Right lobe of liver (tissue), 6 donors: ENCODE data around the gene MRPS18A. TPM values are rescaled to one million over a fixed set of nuclear protein-coding genes. Genes with fewer than 3 reads are reported as not detected.

ENCODE experiments used
- ATAC-seq, 4 donors: fragments of 200-7000 bp; cut with Tn5 transposase; one replicate each; pipeline ENCODE4 v1.9.1; 2020; ENCODE audit warnings: mild to moderate bottlenecking in 4 of 4, moderate library complexity in 4 of 4
- DNase-seq, 3 donors: peaks; one replicate each; pipeline ENCODE4 v3.0.0-alpha.2; 2020
- H3K27ac ChIP-seq, 3 donors: fragments of 200-600 bp; one replicate each; pipeline ENCODE4 v1.8.0; 2022
- H3K27me3 ChIP-seq, 2 donors: fragments of 200-600 bp; one replicate each; pipeline ENCODE4 v1.8.0; 2022
- H3K36me3 ChIP-seq, 4 donors: fragments of 200-600 bp; sonication (generic) in 1 of 4; one replicate each; pipeline versions ENCODE4 v1.5.1 to v1.8.0; 2017 to 2022; ENCODE audit warnings: control low read depth in 1 of 4
- H3K4me1 ChIP-seq, 4 donors: fragments of 200-600 bp; sonication (generic) in 1 of 4; one replicate each; pipeline versions ENCODE4 v1.5.1 to v1.8.0; 2017 to 2022; ENCODE audit warnings: control low read depth in 1 of 4
- H3K4me3 ChIP-seq, 3 donors: fragments of 200-600 bp; one replicate each; pipeline ENCODE4 v1.8.0; 2022
- H3K9me3 ChIP-seq, 4 donors: fragments of 200-600 bp; sonication (generic) in 1 of 4; one replicate each; pipeline versions ENCODE4 v1.5.1 to v1.8.0; 2017 to 2022; ENCODE audit warnings: control low read depth in 1 of 4
- CTCF ChIP-seq, 4 donors: fragments of 200-600 bp in 3 of 4; fragments of 450-650 bp in 1 of 4; IDR thresholded peaks; one replicate each; pipeline versions ENCODE4 v1.5.1 to v1.8.0; 2016 to 2022; ENCODE audit warnings: antibody characterized with exemption in 4 of 4, mild to moderate bottlenecking in 2 of 4
- POLR2A ChIP-seq: fragments of 450-650 bp; IDR thresholded peaks from one replicate; pipeline ENCODE4 v1.6.1; 2017; ENCODE audit warnings: antibody characterized with exemption, mild to moderate bottlenecking
- WGBS: methylation state at CpG from one replicate; pipeline ENCODE4 v1.1.6; 2018; ENCODE audit warnings: low coverage, low lambda C conversion rate; ENCODE audit not compliant: insufficient coverage; ENCODE audit errors: missing lambda C conversion rate; 5-methylcytosine and 5-hydroxymethylcytosine counted together
- intact Hi-C, 2 donors: fragments of 100-400 bp; cut with DNase I; formaldehyde crosslinking; loops; one replicate each; pipeline versions ENCODE4 v1.11.2 to v1.14.1; 2022
- total RNA-seq, 6 experiments: library from RNA; depleted of rRNA in 2 of 6; stranded (reverse); fragments of >200 nt in 2 of 6; fragmentation: NEBNext Ultra II Directional in 3 of 6; extraction: Animal tissue kit (Norgen Biotek cat#: 25700) in 3 of 6; gene quantifications; one replicate each; pipeline versions ENCODE4 v1.1.0 to v1.2.4, GENCODE V29; 2016 to 2023
- donor health status: DM: no; HTN: yes; CAD: no.
- donor health status: DM: no; HTN: no; CAD: no.
- donor health status: DM: no; HTN: no; CAD: no.
- donor health status: DM: no; HTN: yes; CAD: no.
- donor health status: DM: no; HTN: yes; CAD: no.

Gene MRPS18A
- total RNA-seq, 6 experiments from 2014 or later = 23.5 to 45.4 (median 25.6) TPM

- Histone ChIP-seq H3K9me3 (no peaks in the 10 kb centered on the region), H3K27me3 (peaks cover 0 to 5% of the 10 kb centered on the region in 2 donors), H3K4me1 (no peaks in the 10 kb centered on the region), H3K27ac (no peak overlapping the region), H3K36me3 (no peaks in the 10 kb centered on the region), H3K4me3 (no peak overlapping the region)
- peak in 1 of 4 donors; percentile 33 for ATAC-seq
- WGBS = 74% methylated on average over 4 of the region's 9 CpGs
- TF ChIP-seq CTCF (IDR thresholded peaks at IDR 0.05) (no peak), POLR2A (no peak)
- no peak for DNase-seq
- intact Hi-C loops = no loop called here
Measured at GRCh38 chr6:43695215-43695966, 7.8 kb upstream of the MRPS18A start.

GRCh38 chr6:43689421-43689820 is 1.8 kb upstream of the MRPS18A start:
- Histone ChIP-seq H3K27me3 (peaks cover 0 to 5% of the 10 kb centered on the region in 2 donors), H3K4me1 (peaks cover 0 to 9% (median 1%) of the 10 kb centered on the region in 4 donors), H3K27ac (no peak overlapping the region), H3K36me3 (no peaks in the 10 kb centered on the region), H3K9me3 (no peaks in the 10 kb centered on the region), H3K4me3 (no peak overlapping the region)
- intact Hi-C loops = no loop called here
- TF ChIP-seq POLR2A (no peak), CTCF (IDR thresholded peaks at IDR 0.05) (no peak)
- DNase-seq = no peak
- no peak for ATAC-seq
- WGBS = 70% methylated on average over 2 of the region's 2 CpGs

- 3% methylated on average over 5 of the region's 10 CpGs for WGBS
- intact Hi-C loops = no loop called here
- peak overlapping the region; percentile 80 to 83 (median 81) for H3K4me3 ChIP-seq
- H3K4me1 ChIP-seq = peaks cover 0 to 9% (median 1%) of the 10 kb centered on the region in 4 donors
- peaks cover 0 to under 1% of the 10 kb centered on the region in 2 donors for H3K27me3 ChIP-seq
- no peak for DNase-seq
- H3K27ac ChIP-seq = peak overlapping the region in 2 of 3 donors; percentile 32 to 58
- H3K9me3 ChIP-seq = no peaks in the 10 kb centered on the region
- TF ChIP-seq CTCF (IDR thresholded peaks at IDR 0.05) (no peak), POLR2A (no peak)
- ATAC-seq = no peak
- H3K36me3 ChIP-seq = no peaks in the 10 kb centered on the region
Measured at GRCh38 chr6:43687079-43687436, 533 bp downstream of the MRPS18A start.

- DNase-seq (no peak), ATAC-seq (peak in 1 of 4 donors; percentile 20)
- Histone ChIP-seq H3K9me3 (no peaks in the 10 kb centered on the region), H3K27ac (no peak overlapping the region), H3K4me3 (no peak overlapping the region), H3K36me3 (peaks cover 0 to 9% (median 3%) of the 10 kb centered on the region in 4 donors), H3K4me1 (peaks cover 0 to 9% (median 1%) of the 10 kb centered on the region in 4 donors), H3K27me3 (no peaks in the 10 kb centered on the region)
- intact Hi-C loops = no loop called here
- 100% methylated on average over 1 of the region's 1 CpG for WGBS
- TF ChIP-seq POLR2A (no peak), CTCF (IDR thresholded peaks at IDR 0.05) (no peak)
Measured at GRCh38 chr6:43683708-43684455, 3.7 kb downstream of the MRPS18A start.
